H54 (cell line): Measurements from ENCODE around the gene ZNF566.

ENCODE experiments used
- DNase-seq: peaks from one replicate; pipeline ENCODE4 v3.0.0; 2011; ENCODE audit warnings: low spot score, mixed read lengths; ENCODE audit not compliant: insufficient read length
- FAIRE-seq: peaks from 3 replicates; lab custom pipeline; 2011; peaks lifted over from hg19 to GRCh38; lab: Jason Lieb, UNC
- POLR2A ChIP-seq: IDR thresholded peaks from 2 replicates; pipeline ENCODE4 v1.6.1; 2011; ENCODE audit warnings: low read depth, mild to moderate bottlenecking, low read length

The ZNF566 gene

GRCh38 chr19:36488846-36489117, 579 bp downstream of the ZNF566 start:
- TF ChIP-seq POLR2A, result no peak
- FAIRE-seq (no peak), DNase-seq (peak; percentile 35)

- TF ChIP-seq POLR2A, result no peak
- no peak for FAIRE-seq
Observed at GRCh38 chr19:36488118-36488845, 1.1 kb downstream of the ZNF566 start.

GRCh38 chr19:36483653-36484052, 5.7 kb downstream of the ZNF566 start:
- no peak for FAIRE-seq
- no peak for TF ChIP-seq POLR2A
- DNase-seq, result no peak

More at GRCh38 chr19:36488118-36488845, 1.1 kb downstream of the ZNF566 start:
- no peak for DNase-seq

GRCh38 chr19:36482876-36483275, 6.5 kb downstream of the ZNF566 start:
- FAIRE-seq (no peak), DNase-seq (no peak)
- no peak for TF ChIP-seq POLR2A

GRCh38 chr19:36460046-36460445, 29.3 kb downstream of the ZNF566 start:
- FAIRE-seq (no peak), DNase-seq (no peak)
- TF ChIP-seq POLR2A, result no peak

GRCh38 chr19:36456831-36457230, 32.5 kb downstream of the ZNF566 start:
- FAIRE-seq (peak; percentile 43), DNase-seq (no peak)
- TF ChIP-seq POLR2A, result no peak

- no peak for TF ChIP-seq POLR2A
- FAIRE-seq, result peak; percentile 75
- DNase-seq, result no peak
Observed at GRCh38 chr19:36449059-36449670, 40.2 kb downstream of the ZNF566 start.

GRCh38 chr19:36441339-36441738, 48.0 kb downstream of the ZNF566 start:
- no peak for TF ChIP-seq POLR2A
- DNase-seq (no peak), FAIRE-seq (peak; percentile 52)

- FAIRE-seq (peak; percentile 38), DNase-seq (no peak)
- no peak for TF ChIP-seq POLR2A
Observed at GRCh38 chr19:36436531-36436930, 52.8 kb downstream of the ZNF566 start.

GRCh38 chr19:36423925-36424324, 65.4 kb downstream of the ZNF566 start:
- no peak for TF ChIP-seq POLR2A
- FAIRE-seq (no peak), DNase-seq (no peak)

- no peak for DNase-seq
- no peak for FAIRE-seq
- TF ChIP-seq POLR2A, result no peak
Observed at GRCh38 chr19:36421749-36422481, 67.4 kb downstream of the ZNF566 start.

- TF ChIP-seq POLR2A, result no peak
- DNase-seq (no peak), FAIRE-seq (no peak)
Observed at GRCh38 chr19:36420961-36421748, 68.2 kb downstream of the ZNF566 start.

GRCh38 chr19:36418287-36419001, 70.9 kb downstream of the ZNF566 start, which contains the start of gene ZFP82:
Gene ZFP82, minus strand, starts transcription at chr19:36418644. Its CDS starts 8,855 bp downstream, at chr19:36409789.
- no peak for FAIRE-seq
- peak; percentile 71 for DNase-seq
- peak; percentile 87 for TF ChIP-seq POLR2A
